AG09309 (cell line): ENCODE results near the gene SLC39A10.
"Not testable (repeated sequence)": the region's sequence is repeated elsewhere in the genome, so short reads cannot be mapped to it uniquely, and the experiment has no call there.

Source experiments
- DNase-seq: peaks from one replicate; pipeline ENCODE4 v3.0.0-alpha.2; 2010; ENCODE audit warnings: low read depth
- H3K4me3 ChIP-seq: 2 replicates; pipeline ENCODE4 v1.5.1; 2011; ENCODE audit warnings: mild to moderate bottlenecking, low read depth, low read length, moderate library complexity; ENCODE audit not compliant: control insufficient read depth
- CTCF ChIP-seq: IDR thresholded peaks from 2 replicates; pipeline ENCODE4 v1.5.1; 2011; ENCODE audit warnings: mild to moderate bottlenecking, low read depth, low read length, inconsistent platforms; ENCODE audit not compliant: insufficient read depth, control insufficient read depth; ENCODE audit errors: missing control alignments

The SLC39A10 gene

DNA sequence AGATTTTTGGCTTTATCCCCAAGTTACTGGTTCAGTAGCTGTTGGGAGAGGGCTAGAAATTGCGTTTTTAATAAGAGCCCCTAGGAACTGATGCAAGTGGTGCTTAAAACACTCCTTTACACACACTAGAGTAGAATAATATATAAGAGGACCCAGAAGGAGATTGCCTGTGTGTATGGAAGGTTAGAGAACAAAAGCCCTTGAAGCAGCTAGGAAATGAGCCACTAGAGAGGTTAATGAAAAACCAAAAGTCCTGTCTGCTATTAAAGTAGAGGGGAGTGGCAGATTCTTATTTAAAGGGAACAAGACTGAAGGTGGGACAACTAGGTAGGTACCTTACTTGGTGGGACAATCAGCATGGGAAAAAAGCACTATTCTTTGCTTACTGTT, 14.4 kb upstream of the SLC39A10 start:
- no peak for DNase-seq
- no peak overlapping the region for H3K4me3 ChIP-seq
- TF ChIP-seq CTCF, result no peak

- DNase-seq, H3K4me3 ChIP-seq: not testable (repeated sequence)
Measured at GRCh38 chr2:195644708-195645107, 12.3 kb upstream of the SLC39A10 start.

DNA sequence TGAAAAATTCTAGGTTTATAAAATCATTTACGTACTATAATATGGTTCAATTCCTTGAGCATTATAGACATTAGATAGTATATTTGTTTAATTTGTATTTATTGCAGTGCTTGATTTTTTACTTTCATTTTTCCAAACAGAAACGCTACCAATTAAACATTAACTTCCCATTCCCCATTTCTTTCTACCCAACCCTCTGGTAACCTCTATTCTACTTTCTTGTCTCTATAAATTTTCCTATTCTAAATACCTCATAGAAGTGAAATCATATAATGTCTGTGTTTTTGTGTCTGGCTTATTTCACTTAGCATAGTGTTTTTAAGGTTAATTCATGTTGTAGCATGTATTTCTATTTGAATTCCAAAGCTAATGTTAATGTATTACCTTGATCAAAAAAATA, 11.6 kb upstream of the SLC39A10 start:
- H3K4me3 ChIP-seq, result no peak overlapping the region
- DNase-seq, result no peak
- TF ChIP-seq CTCF, result no peak

DNA sequence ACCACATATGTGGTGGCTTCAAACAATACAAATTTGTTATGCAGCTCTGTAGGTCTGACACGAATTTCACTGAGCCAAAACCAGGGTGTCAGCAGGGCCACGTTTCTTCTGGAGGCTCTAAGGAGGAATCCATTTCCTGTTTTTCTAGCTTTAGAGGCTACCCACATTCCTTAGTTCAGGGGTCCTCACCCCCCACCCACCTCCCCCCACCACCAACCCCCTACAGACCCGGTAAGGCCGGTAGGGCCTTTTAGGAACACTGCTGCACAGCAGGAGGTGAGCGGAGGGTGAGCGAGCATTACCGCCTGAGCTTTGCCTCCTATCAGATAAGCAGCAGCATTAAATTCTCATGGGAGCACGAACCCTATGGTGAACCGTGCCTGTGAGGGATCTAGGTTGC, 10.6 kb upstream of the SLC39A10 start:
- H3K4me3 ChIP-seq, result no peak overlapping the region
- DNase-seq, result no peak
- no peak for TF ChIP-seq CTCF

GRCh38 chr2:195647302-195647701, 9.7 kb upstream of the SLC39A10 start:
- DNase-seq, result no peak

GRCh38 chr2:195648370-195648769, 8.7 kb upstream of the SLC39A10 start:
- H3K4me3 ChIP-seq, DNase-seq: not testable (repeated sequence)

More at GRCh38 chr2:195647302-195647701, 9.7 kb upstream of the SLC39A10 start:
- TF ChIP-seq CTCF, result no peak
- H3K4me3 ChIP-seq, result no peak overlapping the region

DNA sequence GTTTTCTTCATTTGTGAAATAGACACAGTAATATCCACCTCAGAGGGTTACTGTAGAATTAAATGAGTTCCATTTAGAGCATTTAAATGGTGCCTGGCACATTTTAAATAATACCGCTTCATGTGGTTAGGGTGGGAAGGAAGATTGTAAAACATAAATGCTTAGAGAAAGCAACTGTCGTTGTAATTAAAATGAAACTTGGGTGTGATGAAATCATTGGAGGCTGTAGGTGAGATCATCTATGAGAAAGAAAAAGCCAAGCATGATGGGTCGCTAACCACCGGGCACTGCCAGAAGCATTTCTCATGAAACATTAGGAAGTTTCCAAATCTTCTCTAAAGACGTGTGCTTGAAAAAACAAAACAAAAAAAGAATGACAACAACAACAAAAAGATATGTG, 8.2 kb upstream of the SLC39A10 start:
- no peak for TF ChIP-seq CTCF
- H3K4me3 ChIP-seq, result no peak overlapping the region
- no peak for DNase-seq

DNA sequence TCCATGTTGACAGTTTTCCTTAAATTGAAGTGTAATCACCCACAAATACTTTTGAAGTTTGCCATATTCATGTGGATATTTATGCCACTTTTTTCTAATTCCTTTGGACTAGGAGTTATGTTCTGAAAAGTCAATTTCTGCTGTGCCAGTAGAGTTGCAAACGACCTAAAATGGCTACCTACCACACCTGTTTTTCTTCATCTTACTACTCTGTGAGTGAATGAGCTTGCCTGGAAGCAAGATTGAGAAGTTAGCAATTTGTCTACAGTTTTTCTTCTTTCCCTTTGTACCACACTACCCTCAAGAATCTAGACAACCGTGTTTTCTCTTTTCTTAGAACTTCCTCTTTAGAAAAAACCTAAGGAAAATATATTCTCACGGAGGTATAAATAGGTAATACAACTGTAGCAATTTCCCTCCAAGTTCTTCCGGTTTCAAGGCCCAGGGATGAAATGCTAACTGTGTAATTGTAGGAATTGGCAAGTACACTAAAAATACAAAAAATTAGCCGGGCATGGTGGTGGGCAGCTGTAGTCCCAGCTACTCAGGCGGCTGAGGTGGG, 7.3 kb upstream of the SLC39A10 start:
- no peak for TF ChIP-seq CTCF
- DNase-seq, result no peak
- no peak overlapping the region for H3K4me3 ChIP-seq
